ENCODE measurements around the gene CAMK2N2.

The CAMK2N2 gene

DNA sequence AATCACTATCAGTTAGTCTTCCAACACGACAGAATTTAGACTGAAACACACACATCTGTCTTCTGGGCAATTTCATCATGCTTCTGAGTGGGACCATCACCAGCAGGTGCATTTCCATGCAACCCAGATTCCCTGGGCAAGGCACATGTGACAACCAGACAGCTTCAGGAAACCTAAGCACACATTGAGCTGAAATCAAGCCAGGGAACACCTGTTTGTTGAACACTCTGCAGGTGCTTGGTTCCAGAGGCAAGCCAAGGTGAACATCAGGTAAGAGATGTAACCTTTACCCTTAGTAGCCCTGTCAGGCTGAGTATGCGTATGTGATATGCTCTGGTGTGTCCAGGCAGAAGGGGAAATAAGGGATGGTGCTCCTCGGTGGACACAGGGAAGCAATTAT is 34.4 kb upstream of the CAMK2N2 start:
- Histone ChIP-seq H3K9ac (ENCODE audit: low read depth in 1 of 2, low read length in 2 of 2) (no peak overlapping the region), H3K9me3 (ENCODE audit: control insufficient read depth in 1 of 2, low read length in 2 of 2) (no peaks in the 10 kb centered on the region), H3K27me3 (ENCODE audit: control insufficient read depth in 1 of 2, insufficient read depth in 2 of 2, low read length in 2 of 2) (no peaks in the 10 kb centered on the region), H3K4me1 (ENCODE audit: control insufficient read depth in 1 of 2, insufficient read depth in 2 of 2, low read length in 2 of 2) (peaks cover 12 to 13% of the 10 kb centered on the region in 2 donors), H3K27ac (ENCODE audit: low read depth, low read length) (no peak overlapping the region), H3K36me3 (ENCODE audit: control insufficient read depth in 1 of 2, insufficient read depth in 2 of 2, low read length in 2 of 2) (peaks cover 0 to 6% of the 10 kb centered on the region in 2 donors), H3K4me3 (ENCODE audit: low read depth in 1 of 2, low read length in 2 of 2) (no peak overlapping the region)

- H3K27ac ChIP-seq (ENCODE audit: low read depth, low read length) = no peak overlapping the region
- H3K9me3 ChIP-seq (ENCODE audit: control insufficient read depth in 1 of 2, low read length in 2 of 2) = no peaks in the 10 kb centered on the region
- H3K4me1 ChIP-seq (ENCODE audit: control insufficient read depth in 1 of 2, insufficient read depth in 2 of 2, low read length in 2 of 2) = no peaks in the 10 kb centered on the region
- H3K9ac ChIP-seq (ENCODE audit: low read depth in 1 of 2, low read length in 2 of 2) = no peak overlapping the region
- no peaks in the 10 kb centered on the region for H3K27me3 ChIP-seq (ENCODE audit: control insufficient read depth in 1 of 2, insufficient read depth in 2 of 2, low read length in 2 of 2)
- no peak overlapping the region for H3K4me3 ChIP-seq (ENCODE audit: low read depth in 1 of 2, low read length in 2 of 2)
- no peaks in the 10 kb centered on the region for H3K36me3 ChIP-seq (ENCODE audit: control insufficient read depth in 1 of 2, insufficient read depth in 2 of 2, low read length in 2 of 2)
These were observed 30.5 kb upstream of the CAMK2N2 start for GRCh38 chr3:184291738-184292445.

DNA sequence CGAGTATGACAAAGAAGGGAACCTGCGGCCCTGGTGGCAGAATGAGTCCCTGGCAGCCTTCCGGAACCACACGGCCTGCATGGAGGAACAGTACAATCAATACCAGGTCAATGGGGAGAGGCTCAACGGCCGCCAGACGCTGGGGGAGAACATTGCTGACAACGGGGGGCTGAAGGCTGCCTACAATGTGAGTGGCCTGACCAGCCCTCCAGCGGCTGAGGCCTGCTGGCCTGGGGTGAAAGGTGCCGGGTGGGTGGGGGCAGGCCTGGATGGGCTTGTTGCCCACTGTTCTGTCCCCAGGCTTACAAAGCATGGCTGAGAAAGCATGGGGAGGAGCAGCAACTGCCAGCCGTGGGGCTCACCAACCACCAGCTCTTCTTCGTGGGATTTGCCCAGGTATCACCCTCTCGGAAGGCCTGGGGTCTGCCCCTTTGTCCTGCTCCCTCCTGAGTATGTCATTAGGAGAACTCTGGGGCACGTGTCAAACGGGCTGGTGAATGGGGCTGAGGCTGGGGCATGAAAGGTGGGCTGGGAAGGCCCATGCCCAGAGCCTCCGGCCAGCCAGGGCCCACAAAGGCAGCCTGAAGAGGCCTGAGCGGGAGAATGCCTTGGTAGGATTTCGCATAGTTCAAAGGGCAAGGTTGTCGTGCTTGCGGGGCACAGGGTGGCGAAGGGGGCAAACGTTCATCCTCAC is 29.8 kb upstream of the CAMK2N2 start:
- Histone ChIP-seq H3K36me3 (ENCODE audit: control insufficient read depth in 1 of 2, insufficient read depth in 2 of 2, low read length in 2 of 2) (no peaks in the 10 kb centered on the region), H3K4me1 (ENCODE audit: control insufficient read depth in 1 of 2, insufficient read depth in 2 of 2, low read length in 2 of 2) (no peaks in the 10 kb centered on the region), H3K9ac (ENCODE audit: low read depth in 1 of 2, low read length in 2 of 2) (no peak overlapping the region), H3K4me3 (ENCODE audit: low read depth in 1 of 2, low read length in 2 of 2) (no peak overlapping the region), H3K27ac (ENCODE audit: low read depth, low read length) (no peak overlapping the region), H3K9me3 (ENCODE audit: control insufficient read depth in 1 of 2, low read length in 2 of 2) (no peaks in the 10 kb centered on the region), H3K27me3 (ENCODE audit: control insufficient read depth in 1 of 2, insufficient read depth in 2 of 2, low read length in 2 of 2) (no peaks in the 10 kb centered on the region)

DNA sequence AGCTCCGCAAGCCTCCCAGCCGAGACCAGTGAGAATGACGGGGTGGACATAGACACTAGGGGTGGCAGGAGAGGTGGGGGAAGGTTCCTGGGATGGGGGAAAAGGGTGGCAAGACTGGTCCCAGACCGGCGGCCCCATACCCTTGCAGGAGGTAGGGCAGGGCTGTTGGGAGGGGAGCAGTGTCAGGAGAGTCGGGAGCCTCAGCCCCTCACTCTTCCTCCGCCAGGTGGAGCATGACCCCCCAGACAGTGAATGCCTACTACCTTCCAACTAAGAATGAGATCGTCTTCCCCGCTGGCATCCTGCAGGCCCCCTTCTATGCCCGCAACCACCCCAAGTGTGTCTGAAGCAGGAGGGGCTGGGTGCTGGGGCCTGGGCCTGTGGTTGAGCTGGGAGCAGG is 29.0 kb upstream of the CAMK2N2 start:
- Histone ChIP-seq H3K4me3 (ENCODE audit: low read depth in 1 of 2, low read length in 2 of 2) (no peak overlapping the region), H3K27me3 (ENCODE audit: control insufficient read depth in 1 of 2, insufficient read depth in 2 of 2, low read length in 2 of 2) (no peaks in the 10 kb centered on the region), H3K9ac (ENCODE audit: low read depth in 1 of 2, low read length in 2 of 2) (no peak overlapping the region)

GRCh38 chr3:184289426-184289938 is 28.1 kb upstream of the CAMK2N2 start:
- no peaks in the 10 kb centered on the region for H3K9me3 ChIP-seq (ENCODE audit: control insufficient read depth in 1 of 2, low read length in 2 of 2)
- no peak overlapping the region for H3K9ac ChIP-seq (ENCODE audit: low read depth in 1 of 2, low read length in 2 of 2)
- H3K36me3 ChIP-seq (ENCODE audit: control insufficient read depth in 1 of 2, insufficient read depth in 2 of 2, low read length in 2 of 2) = no peaks in the 10 kb centered on the region
- no peaks in the 10 kb centered on the region for H3K27me3 ChIP-seq (ENCODE audit: control insufficient read depth in 1 of 2, insufficient read depth in 2 of 2, low read length in 2 of 2)
- H3K27ac ChIP-seq (ENCODE audit: low read depth, low read length) = no peak overlapping the region
- H3K4me3 ChIP-seq (ENCODE audit: low read depth in 1 of 2, low read length in 2 of 2) = no peak overlapping the region
- H3K4me1 ChIP-seq (ENCODE audit: control insufficient read depth in 1 of 2, insufficient read depth in 2 of 2, low read length in 2 of 2) = no peaks in the 10 kb centered on the region

More for the DNA sequence above, 29.0 kb upstream of the CAMK2N2 start:
- Histone ChIP-seq H3K36me3 (ENCODE audit: control insufficient read depth in 1 of 2, insufficient read depth in 2 of 2, low read length in 2 of 2) (no peaks in the 10 kb centered on the region), H3K4me1 (ENCODE audit: control insufficient read depth in 1 of 2, insufficient read depth in 2 of 2, low read length in 2 of 2) (no peaks in the 10 kb centered on the region), H3K27ac (ENCODE audit: low read depth, low read length) (no peak overlapping the region), H3K9me3 (ENCODE audit: control insufficient read depth in 1 of 2, low read length in 2 of 2) (no peaks in the 10 kb centered on the region)

DNA sequence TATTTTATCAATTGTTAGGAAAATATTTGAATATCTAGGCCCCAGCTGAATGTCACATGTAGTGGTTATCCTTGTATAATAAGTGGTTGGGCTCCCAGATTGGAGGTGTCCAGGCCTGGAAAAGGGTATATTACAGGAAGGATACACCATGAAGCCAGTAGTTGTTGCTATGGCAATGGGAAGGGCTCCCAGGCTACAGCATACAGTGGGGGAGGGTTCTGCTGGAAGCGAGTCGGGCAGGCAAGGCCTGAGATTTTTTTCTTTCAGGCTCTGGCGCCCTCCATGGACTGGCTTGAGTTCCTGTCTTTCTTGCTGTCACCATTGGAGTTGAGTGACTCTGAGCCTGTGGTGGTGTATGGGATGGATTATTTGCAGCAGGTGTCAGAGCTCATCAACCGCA is 23.3 kb upstream of the CAMK2N2 start:
- Histone ChIP-seq H3K4me1 (ENCODE audit: control insufficient read depth in 1 of 2, insufficient read depth in 2 of 2, low read length in 2 of 2) (no peaks in the 10 kb centered on the region), H3K9me3 (ENCODE audit: control insufficient read depth in 1 of 2, low read length in 2 of 2) (no peaks in the 10 kb centered on the region), H3K9ac (ENCODE audit: low read depth in 1 of 2, low read length in 2 of 2) (no peak overlapping the region), H3K4me3 (ENCODE audit: low read depth in 1 of 2, low read length in 2 of 2) (no peak overlapping the region), H3K36me3 (ENCODE audit: control insufficient read depth in 1 of 2, insufficient read depth in 2 of 2, low read length in 2 of 2) (no peaks in the 10 kb centered on the region), H3K27me3 (ENCODE audit: control insufficient read depth in 1 of 2, insufficient read depth in 2 of 2, low read length in 2 of 2) (no peaks in the 10 kb centered on the region), H3K27ac (ENCODE audit: low read depth, low read length) (no peak overlapping the region)

DNA sequence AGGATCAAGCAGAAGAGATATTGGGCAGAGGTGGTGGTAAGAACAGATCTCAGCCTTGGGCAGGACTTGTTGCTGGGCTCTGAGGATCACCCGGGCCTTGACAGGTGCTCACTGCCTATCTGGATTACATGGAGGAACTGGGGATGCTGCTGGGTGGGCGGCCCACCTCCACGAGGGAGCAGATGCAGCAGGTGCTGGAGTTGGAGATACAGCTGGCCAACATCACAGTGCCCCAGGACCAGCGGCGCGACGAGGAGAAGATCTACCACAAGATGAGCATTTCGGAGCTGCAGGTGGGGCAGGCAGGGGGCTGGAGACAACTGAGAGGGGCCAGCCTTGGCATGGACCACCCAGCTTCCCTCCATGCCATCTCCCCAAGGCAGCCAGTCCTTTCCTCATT is 22.3 kb upstream of the CAMK2N2 start:
- H3K9me3 ChIP-seq (ENCODE audit: control insufficient read depth in 1 of 2, low read length in 2 of 2) = no peaks in the 10 kb centered on the region
- no peak overlapping the region for H3K9ac ChIP-seq (ENCODE audit: low read depth in 1 of 2, low read length in 2 of 2)
- no peak overlapping the region for H3K27ac ChIP-seq (ENCODE audit: low read depth, low read length)
- H3K4me3 ChIP-seq (ENCODE audit: low read depth in 1 of 2, low read length in 2 of 2) = no peak overlapping the region
- H3K27me3 ChIP-seq (ENCODE audit: control insufficient read depth in 1 of 2, insufficient read depth in 2 of 2, low read length in 2 of 2) = no peaks in the 10 kb centered on the region
- no peaks in the 10 kb centered on the region for H3K36me3 ChIP-seq (ENCODE audit: control insufficient read depth in 1 of 2, insufficient read depth in 2 of 2, low read length in 2 of 2)
- no peaks in the 10 kb centered on the region for H3K4me1 ChIP-seq (ENCODE audit: control insufficient read depth in 1 of 2, insufficient read depth in 2 of 2, low read length in 2 of 2)

GRCh38 chr3:184282941-184283340 is 21.6 kb upstream of the CAMK2N2 start:
- H3K9me3 ChIP-seq (ENCODE audit: control insufficient read depth in 1 of 2, low read length in 2 of 2) = no peaks in the 10 kb centered on the region
- no peaks in the 10 kb centered on the region for H3K4me1 ChIP-seq (ENCODE audit: control insufficient read depth in 1 of 2, insufficient read depth in 2 of 2, low read length in 2 of 2)
- no peak overlapping the region for H3K9ac ChIP-seq (ENCODE audit: low read depth in 1 of 2, low read length in 2 of 2)
- H3K27me3 ChIP-seq (ENCODE audit: control insufficient read depth in 1 of 2, insufficient read depth in 2 of 2, low read length in 2 of 2) = peaks cover 0 to 1% of the 10 kb centered on the region in 2 donors
- H3K36me3 ChIP-seq (ENCODE audit: control insufficient read depth in 1 of 2, insufficient read depth in 2 of 2, low read length in 2 of 2) = no peaks in the 10 kb centered on the region
- H3K4me3 ChIP-seq (ENCODE audit: low read depth in 1 of 2, low read length in 2 of 2) = no peak overlapping the region
- H3K27ac ChIP-seq (ENCODE audit: low read depth, low read length) = no peak overlapping the region

DNA sequence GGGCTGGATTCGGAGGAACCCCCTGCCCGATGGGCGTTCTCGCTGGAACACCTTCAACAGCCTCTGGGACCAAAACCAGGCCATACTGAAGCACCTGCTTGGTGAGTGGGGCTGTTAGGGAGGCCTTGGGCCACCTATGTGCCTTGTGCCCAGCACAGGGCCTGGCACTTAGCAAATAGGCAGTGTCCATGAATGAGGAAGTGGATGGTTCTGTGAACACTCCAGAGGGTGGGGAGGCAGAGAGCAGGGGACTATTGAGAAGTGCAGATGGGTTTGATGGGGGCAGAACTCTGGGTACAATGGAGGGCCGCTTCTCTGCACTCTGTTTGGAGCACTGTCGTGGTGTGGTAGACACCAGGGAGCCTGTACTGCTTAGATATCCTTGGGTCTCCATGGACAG is 16.0 kb upstream of the CAMK2N2 start:
- no peaks in the 10 kb centered on the region for H3K9me3 ChIP-seq (ENCODE audit: control insufficient read depth in 1 of 2, low read length in 2 of 2)
- H3K36me3 ChIP-seq (ENCODE audit: control insufficient read depth in 1 of 2, insufficient read depth in 2 of 2, low read length in 2 of 2) = no peaks in the 10 kb centered on the region
- H3K27ac ChIP-seq (ENCODE audit: low read depth, low read length) = no peak overlapping the region
- no peak overlapping the region for H3K4me3 ChIP-seq (ENCODE audit: low read depth in 1 of 2, low read length in 2 of 2)
- H3K9ac ChIP-seq (ENCODE audit: low read depth in 1 of 2, low read length in 2 of 2) = no peak overlapping the region
- no peaks in the 10 kb centered on the region for H3K4me1 ChIP-seq (ENCODE audit: control insufficient read depth in 1 of 2, insufficient read depth in 2 of 2, low read length in 2 of 2)
- H3K27me3 ChIP-seq (ENCODE audit: control insufficient read depth in 1 of 2, insufficient read depth in 2 of 2, low read length in 2 of 2) = peaks cover 25 to 31% of the 10 kb centered on the region in 2 donors

All from duodenal mucosa (tissue), 2 donors.